CD8-positive, alpha-beta memory T cell (primary cell): ENCODE data around the gene SLC44A5. TPM values are rescaled to one million over a fixed set of nuclear protein-coding genes. Genes with fewer than 3 reads are reported as not detected.
"Not testable (repeated sequence)": the region's sequence is repeated elsewhere in the genome, so short reads cannot be mapped to it uniquely, and the experiment has no call there.

Experiments used
- CTCF ChIA-PET: fragments of 350-600 bp; sonication (Branson Sonifier 250); formaldehyde crosslinking; loops from one replicate; lab custom pipeline; 2021; ENCODE audit warnings: antibody characterized with exemption; lab: Charles Lee
- POLR2A ChIA-PET: fragments of 350-600 bp; sonication (Branson Sonifier 250); formaldehyde crosslinking; loops from one replicate; lab custom pipeline; 2021; ENCODE audit warnings: antibody characterized with exemption; lab: Charles Lee
- DNase-seq, 5 donors: peaks; one replicate each; pipeline versions ENCODE4 v3.0.0 to v3.0.0-alpha.2; 2020 to 2022; ENCODE audit warnings: mixed read lengths in 1 of 5
- H3K27ac ChIP-seq: one replicate; pipeline ENCODE4 v1.7.0; 2013; ENCODE audit warnings: low read depth, mild to moderate bottlenecking, low read length, moderate library complexity
- H3K27me3 ChIP-seq: 2 replicates; pipeline ENCODE4 v1.7.0; 2013; ENCODE audit warnings: low read length, mild to moderate bottlenecking; ENCODE audit not compliant: insufficient read depth, poor library complexity, severe bottlenecking
- H3K36me3 ChIP-seq: 2 replicates; pipeline ENCODE4 v1.7.0; 2013; ENCODE audit warnings: mild to moderate bottlenecking, low read length, moderate library complexity; ENCODE audit not compliant: insufficient read depth
- H3K4me1 ChIP-seq: 2 replicates; pipeline ENCODE4 v1.7.0; 2013; ENCODE audit warnings: mild to moderate bottlenecking, low read length, moderate library complexity; ENCODE audit not compliant: insufficient read depth
- H3K4me3 ChIP-seq: 2 replicates; pipeline ENCODE4 v1.7.0; 2013; ENCODE audit warnings: mild to moderate bottlenecking, low read length
- H3K9me3 ChIP-seq: 2 replicates; pipeline ENCODE4 v1.7.0; 2013; ENCODE audit warnings: mild to moderate bottlenecking, low read length
- H3K27ac Mint-ChIP-seq, 8 donors: one replicate each; pipeline ENCODE4 v1.8.0; 2020 to 2021; ENCODE audit warnings: mixed read lengths in 8 of 8, mild to moderate bottlenecking in 6 of 8, inconsistent platforms in 3 of 8, moderate library complexity in 3 of 8
- H3K27me3 Mint-ChIP-seq, 2 donors: one replicate each; pipeline ENCODE4 v1.8.0; 2020 to 2021; ENCODE audit warnings: mixed read lengths in 2 of 2, mild to moderate bottlenecking in 1 of 2, moderate library complexity in 1 of 2
- H3K36me3 Mint-ChIP-seq, 3 donors: one replicate each; pipeline ENCODE4 v1.8.0; 2020 to 2021; ENCODE audit warnings: mixed read lengths in 3 of 3, inconsistent platforms in 1 of 3, mild to moderate bottlenecking in 1 of 3
- H3K4me1 Mint-ChIP-seq, 3 donors: one replicate each; pipeline ENCODE4 v1.8.0; 2020 to 2021; ENCODE audit warnings: mixed read lengths in 3 of 3, inconsistent platforms in 1 of 3, mild to moderate bottlenecking in 1 of 3
- H3K4me3 Mint-ChIP-seq, 7 donors: one replicate each; pipeline ENCODE4 v1.8.0; 2020 to 2021; ENCODE audit warnings: mixed read lengths in 7 of 7, mild to moderate bottlenecking in 6 of 7, moderate library complexity in 4 of 7, inconsistent platforms in 2 of 7
- H3K9me3 Mint-ChIP-seq, 5 donors: one replicate each; pipeline ENCODE4 v1.8.0; 2020 to 2022; ENCODE audit warnings: mixed read lengths in 5 of 5, mild to moderate bottlenecking in 3 of 5, moderate library complexity in 2 of 5, inconsistent platforms in 1 of 5
- polyA plus RNA-seq: library from polyadenylated mRNA; unstranded; fragments of 300-500 nt; fragmentation: Illumina TruSeq; gene quantifications from one replicate; pipeline ENCODE4 v1.2.3, GENCODE V29; 2021
- total RNA-seq, 2 experiments: library from RNA; stranded (reverse); gene quantifications; one replicate each; pipeline ENCODE4 v1.2.3, GENCODE V29; 2021

Gene SLC44A5
- total and polyA plus RNA-seq, 3 experiments from 2014 or later, result 0.24 to 0.53 (median 0.29) TPM

- Histone ChIP-seq H3K4me1 (no peaks in the 10 kb centered on the region), H3K27me3 (no peaks in the 10 kb centered on the region), H3K4me3 (no peak overlapping the region), H3K9me3 (no peaks in the 10 kb centered on the region), H3K36me3 (no peaks in the 10 kb centered on the region), H3K27ac (no peak overlapping the region)
- no peak for DNase-seq
- no peak overlapping the region for H3K27ac Mint-ChIP-seq
- peaks cover 0 to 13% (median 3%) of the 10 kb centered on the region in 5 donors for H3K9me3 Mint-ChIP-seq
- H3K36me3 Mint-ChIP-seq, result no peaks in the 10 kb centered on the region
- no peaks in the 10 kb centered on the region for H3K27me3 Mint-ChIP-seq
- ChIA-PET CTCF (interaction anchor here (1.0 to 2.1 kb wide), 2 partner anchors 11 to 366 kb away, joined by 3 to 5 read pairs; no protein-coding TSS in a partner anchor), POLR2A (no interaction called here)
- peaks cover 0 to 7% (median 0%) of the 10 kb centered on the region in 3 donors for H3K4me1 Mint-ChIP-seq
- no peak overlapping the region for H3K4me3 Mint-ChIP-seq
Measured at GRCh38 chr1:75265792-75266191, 345.1 kb downstream of the SLC44A5 start.

- no peaks in the 10 kb centered on the region for H3K36me3 ChIP-seq
- H3K27ac Mint-ChIP-seq, result no peak overlapping the region
- no peaks in the 10 kb centered on the region for H3K27me3 ChIP-seq
- ChIA-PET CTCF (no interaction called here), POLR2A (no interaction called here)
- no peak overlapping the region for H3K4me3 ChIP-seq
- H3K27me3 Mint-ChIP-seq, result no peaks in the 10 kb centered on the region
- no peaks in the 10 kb centered on the region for H3K36me3 Mint-ChIP-seq
- no peak overlapping the region for H3K4me3 Mint-ChIP-seq
- peaks cover 0 to 7% (median 0%) of the 10 kb centered on the region in 3 donors for H3K4me1 Mint-ChIP-seq
- no peak overlapping the region for H3K27ac ChIP-seq
- peaks cover 0 to 13% (median 4%) of the 10 kb centered on the region in 5 donors for H3K9me3 Mint-ChIP-seq
- no peaks in the 10 kb centered on the region for H3K4me1 ChIP-seq
- no peak for DNase-seq
- H3K9me3 ChIP-seq, result no peaks in the 10 kb centered on the region
Measured at GRCh38 chr1:75264112-75264511, 346.8 kb downstream of the SLC44A5 start.

- H3K27me3 Mint-ChIP-seq, CTCF ChIA-PET, H3K4me3 ChIP-seq, H3K4me1 Mint-ChIP-seq, POLR2A ChIA-PET, H3K9me3 ChIP-seq, H3K36me3 ChIP-seq, H3K27ac Mint-ChIP-seq, H3K4me3 Mint-ChIP-seq, H3K27ac ChIP-seq, H3K36me3 Mint-ChIP-seq, DNase-seq, H3K4me1 ChIP-seq, H3K27me3 ChIP-seq: not testable (repeated sequence)
- peaks cover 0 to 13% (median 4%) of the 10 kb centered on the region in 5 donors for H3K9me3 Mint-ChIP-seq
Measured at GRCh38 chr1:75263616-75264015, 347.3 kb downstream of the SLC44A5 start.

- not testable (repeated sequence) for H3K27ac ChIP-seq, H3K36me3 Mint-ChIP-seq, H3K27me3 Mint-ChIP-seq
Measured at GRCh38 chr1:75261946-75262345, 349.0 kb downstream of the SLC44A5 start.

GRCh38 chr1:75258351-75258750, 352.6 kb downstream of the SLC44A5 start:
- ChIA-PET POLR2A (no interaction called here), CTCF (no interaction called here)
- Mint-ChIP-seq H3K27me3 (peaks cover 0 to 4% of the 10 kb centered on the region in 2 donors), H3K9me3 (peaks cover 0 to 13% (median 4%) of the 10 kb centered on the region in 5 donors), H3K4me3 (no peak overlapping the region), H3K27ac (no peak overlapping the region), H3K36me3 (no peaks in the 10 kb centered on the region), H3K4me1 (no peaks in the 10 kb centered on the region)
- Histone ChIP-seq H3K9me3 (no peaks in the 10 kb centered on the region), H3K36me3 (no peaks in the 10 kb centered on the region), H3K4me1 (no peaks in the 10 kb centered on the region), H3K4me3 (no peak overlapping the region), H3K27me3 (no peaks in the 10 kb centered on the region), H3K27ac (no peak overlapping the region)
- DNase-seq, result no peak

More at GRCh38 chr1:75261946-75262345, 349.0 kb downstream of the SLC44A5 start:
- H3K36me3 ChIP-seq, H3K4me3 ChIP-seq, DNase-seq, POLR2A ChIA-PET, H3K4me3 Mint-ChIP-seq, H3K4me1 ChIP-seq, H3K27ac Mint-ChIP-seq, H3K9me3 ChIP-seq, H3K4me1 Mint-ChIP-seq, CTCF ChIA-PET, H3K27me3 ChIP-seq: not testable (repeated sequence)
- H3K9me3 Mint-ChIP-seq, result peaks cover 0 to 13% (median 4%) of the 10 kb centered on the region in 5 donors

GRCh38 chr1:75257424-75257823, 353.5 kb downstream of the SLC44A5 start:
- H3K27me3 ChIP-seq, result no peaks in the 10 kb centered on the region
- POLR2A ChIA-PET, result no interaction called here
- Mint-ChIP-seq H3K36me3 (no peaks in the 10 kb centered on the region), H3K4me3 (no peak overlapping the region), H3K27ac (no peak overlapping the region), H3K4me1 (no peaks in the 10 kb centered on the region), H3K27me3 (peaks cover 0 to 4% of the 10 kb centered on the region in 2 donors), H3K9me3 (peaks cover 0 to 11% (median 3%) of the 10 kb centered on the region in 5 donors)
- CTCF ChIA-PET, result no interaction called here
- no peaks in the 10 kb centered on the region for H3K36me3 ChIP-seq
- no peak overlapping the region for H3K4me3 ChIP-seq
- no peaks in the 10 kb centered on the region for H3K9me3 ChIP-seq
- no peak overlapping the region for H3K27ac ChIP-seq
- no peaks in the 10 kb centered on the region for H3K4me1 ChIP-seq
- no peak for DNase-seq

GRCh38 chr1:75250114-75250513, 360.8 kb downstream of the SLC44A5 start:
- H3K27ac ChIP-seq, H3K27me3 Mint-ChIP-seq, H3K27me3 ChIP-seq, POLR2A ChIA-PET, H3K4me1 ChIP-seq, CTCF ChIA-PET, H3K4me3 Mint-ChIP-seq, H3K36me3 ChIP-seq, H3K9me3 ChIP-seq, H3K27ac Mint-ChIP-seq, H3K4me3 ChIP-seq, DNase-seq, H3K4me1 Mint-ChIP-seq, H3K36me3 Mint-ChIP-seq, H3K9me3 Mint-ChIP-seq: not testable (repeated sequence)

- no peaks in the 10 kb centered on the region for H3K9me3 ChIP-seq
- no peaks in the 10 kb centered on the region for H3K27me3 ChIP-seq
- no peaks in the 10 kb centered on the region for H3K4me1 Mint-ChIP-seq
Measured at GRCh38 chr1:75245239-75245638, 365.7 kb downstream of the SLC44A5 start.

More at GRCh38 chr1:75245239-75245638, 365.7 kb downstream of the SLC44A5 start:
- H3K27ac ChIP-seq, result no peak overlapping the region
- ChIA-PET POLR2A (no interaction called here), CTCF (no interaction called here)
- Mint-ChIP-seq H3K9me3 (peaks cover 0 to 4% (median 0%) of the 10 kb centered on the region in 5 donors), H3K4me3 (no peak overlapping the region), H3K27me3 (peaks cover 0 to 1% of the 10 kb centered on the region in 2 donors), H3K27ac (no peak overlapping the region), H3K36me3 (no peaks in the 10 kb centered on the region)
- H3K4me3 ChIP-seq, result no peak overlapping the region
- no peaks in the 10 kb centered on the region for H3K36me3 ChIP-seq
- no peak for DNase-seq
- H3K4me1 ChIP-seq, result no peaks in the 10 kb centered on the region
